GM19395 (cell line): ENCODE measurements around the gene GLTPD2.

Experiments used
- ATAC-seq: cut with Tn5 transposase; IDR thresholded peaks from one replicate; pipeline ENCODE4 v1.9.1; 2021; ENCODE audit warnings: mild to moderate bottlenecking, moderate library complexity; ENCODE audit not compliant: unreplicated experiment

Gene GLTPD2

GRCh38 chr17:4788807-4789700 lies at the start of gene GLTPD2:
Gene GLTPD2, plus strand, starts transcription at chr17:4788964. Its CDS starts 48 bp downstream, at chr17:4789012.
- ATAC-seq = no peak

GRCh38 chr17:4739122-4740024 lies 49.4 kb upstream of the GLTPD2 start, which contains the start of the genes CXCL16 and ZMYND15:
Gene CXCL16, minus strand, starts transcription at chr17:4739928. Its CDS starts 589 bp downstream, at chr17:4739339.
Gene ZMYND15, plus strand, starts transcription at chr17:4739833. Its CDS starts 716 bp downstream, at chr17:4740549.
- ATAC-seq = no peak

- ATAC-seq = no peak
Observed at GRCh38 chr17:4740025-4740351, 48.8 kb upstream of the GLTPD2 start.

GRCh38 chr17:4740584-4740983 lies 48.2 kb upstream of the GLTPD2 start:
- no peak for ATAC-seq

DNA sequence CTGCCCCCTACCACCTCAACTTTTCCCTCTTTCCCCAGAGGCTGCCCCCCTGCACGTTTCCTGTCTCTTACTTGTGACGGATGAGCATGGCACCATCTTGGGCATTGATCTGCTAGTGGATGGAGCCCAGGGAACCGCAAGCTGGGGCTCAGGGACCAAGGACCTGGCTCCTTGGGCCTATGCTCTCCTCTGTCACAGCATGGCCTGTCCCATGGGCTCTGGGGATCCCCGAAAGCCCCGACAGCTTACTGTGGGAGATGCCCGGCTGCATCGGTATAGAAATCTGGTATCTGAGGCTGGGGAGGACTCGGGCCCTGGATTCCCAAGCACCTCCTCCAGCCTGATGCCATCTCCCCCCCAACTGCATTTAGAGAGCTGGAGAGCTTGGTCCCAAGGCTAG lies 47.2 kb upstream of the GLTPD2 start:
- no peak for ATAC-seq

GRCh38 chr17:4742133-4742532 lies 46.6 kb upstream of the GLTPD2 start:
- no peak for ATAC-seq

DNA sequence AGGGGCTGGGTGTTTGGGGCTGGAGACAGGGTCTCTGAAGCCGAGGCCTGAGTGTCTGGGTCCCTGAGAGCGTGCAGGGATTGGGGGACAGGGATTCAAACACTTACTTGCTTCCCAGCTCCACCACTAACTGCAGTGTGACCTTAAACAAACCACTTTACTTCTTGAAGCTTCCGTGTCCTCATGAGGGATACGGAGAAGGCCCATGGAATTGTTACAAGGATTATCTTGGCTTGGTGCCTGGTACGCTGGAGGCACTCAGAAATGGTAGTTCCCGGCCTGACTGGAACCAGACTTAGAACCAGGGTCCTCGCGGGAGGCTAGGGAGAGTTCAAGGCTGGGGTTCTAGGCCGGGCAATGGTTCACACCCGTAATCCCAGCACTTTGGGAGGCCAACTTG lies 46.1 kb upstream of the GLTPD2 start:
- no peak for ATAC-seq

GRCh38 chr17:4743216-4743615 lies 45.5 kb upstream of the GLTPD2 start:
- no peak for ATAC-seq

DNA sequence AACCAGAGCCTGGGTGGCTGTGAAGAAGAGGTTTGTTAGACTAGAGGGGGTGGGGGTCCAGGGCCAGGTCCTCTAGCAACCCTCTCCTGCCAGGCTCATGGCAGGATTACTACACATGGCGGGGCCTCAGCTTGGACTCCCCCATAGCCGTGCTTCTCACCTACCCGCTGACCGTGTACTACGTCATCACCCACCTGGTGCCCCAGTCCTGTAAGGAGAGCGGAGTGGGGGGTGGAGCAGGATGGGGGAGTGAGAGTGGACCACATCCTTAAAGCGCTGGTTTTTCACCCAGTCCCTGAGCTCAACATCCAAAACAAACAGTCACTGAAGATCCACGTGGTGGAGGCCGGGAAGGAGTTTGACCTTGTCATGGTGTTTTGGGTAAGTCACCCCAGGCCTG lies 44.9 kb upstream of the GLTPD2 start:
- no peak for ATAC-seq

GRCh38 chr17:4744999-4745969 lies 43.5 kb upstream of the GLTPD2 start:
- ATAC-seq = no peak

DNA sequence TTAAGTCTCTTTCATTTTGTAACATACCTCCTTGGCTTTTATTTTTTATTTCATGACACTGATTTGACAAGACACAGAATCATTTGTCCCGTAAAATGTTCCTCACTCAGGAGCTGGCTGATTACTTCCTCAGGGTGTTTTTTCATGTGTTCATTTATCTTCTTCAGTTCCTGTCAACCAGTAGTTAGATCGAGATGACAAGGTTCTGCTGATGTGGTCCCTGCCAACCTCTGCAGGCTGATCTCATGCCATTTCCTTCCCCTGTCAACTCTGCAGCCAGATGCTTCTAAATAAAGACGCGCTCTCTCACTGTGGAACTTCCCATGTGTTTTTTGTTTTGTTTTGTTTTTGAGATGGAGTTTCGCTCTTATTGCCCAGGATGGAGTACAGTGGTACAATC lies 40.9 kb upstream of the GLTPD2 start:
- no peak for ATAC-seq

- no peak for ATAC-seq
Observed at GRCh38 chr17:4748686-4749085, 40.1 kb upstream of the GLTPD2 start.

DNA sequence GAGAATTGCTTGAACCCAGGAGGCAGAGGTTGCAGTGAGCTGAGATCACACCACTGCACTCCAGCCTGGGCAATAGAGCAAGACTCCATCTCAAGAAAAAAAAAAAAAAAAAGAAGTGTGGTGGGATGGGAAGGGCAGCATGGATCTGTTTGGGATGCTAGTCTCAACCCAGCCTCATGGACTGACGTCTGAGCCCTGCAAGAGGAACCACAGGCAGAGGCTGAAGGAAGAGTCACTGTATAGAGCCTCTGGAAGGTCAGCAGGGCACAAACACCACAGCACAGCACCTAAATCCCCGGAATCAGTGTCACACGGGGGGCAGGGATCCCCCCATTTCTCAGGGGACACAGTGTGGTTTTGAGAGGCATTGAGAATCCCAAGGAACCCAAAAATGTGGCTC lies 38.2 kb upstream of the GLTPD2 start:
- no peak for ATAC-seq

- no peak for ATAC-seq
Observed at GRCh38 chr17:4751932-4752331, 36.8 kb upstream of the GLTPD2 start.

DNA sequence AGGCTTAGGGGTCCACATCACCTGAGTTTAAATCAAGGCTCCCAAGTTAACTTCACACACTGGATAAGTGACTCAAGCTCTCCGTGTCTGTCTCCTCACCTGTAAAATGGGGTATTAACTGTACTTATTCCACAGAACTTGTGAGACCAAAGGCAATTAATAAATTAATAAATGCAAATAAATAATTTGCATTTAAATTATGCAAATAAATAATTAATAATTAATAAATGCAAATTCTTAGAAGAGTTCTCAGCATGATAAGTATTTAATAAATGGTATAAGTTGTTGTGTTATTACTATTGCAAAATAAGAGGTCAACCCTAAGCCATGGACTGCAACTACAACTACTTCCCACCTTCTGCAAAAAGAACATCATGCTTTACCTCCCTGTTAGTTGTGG lies 35.4 kb upstream of the GLTPD2 start:
- ATAC-seq = no peak

GRCh38 chr17:4759776-4760236 lies 29.0 kb upstream of the GLTPD2 start:
- ATAC-seq = no peak

- no peak for ATAC-seq
Observed at GRCh38 chr17:4764595-4764994, 24.2 kb upstream of the GLTPD2 start.

- no peak for ATAC-seq
Observed at GRCh38 chr17:4766201-4766600, 22.6 kb upstream of the GLTPD2 start.

- ATAC-seq = no peak
Observed at GRCh38 chr17:4766723-4767122, 22.0 kb upstream of the GLTPD2 start.

DNA sequence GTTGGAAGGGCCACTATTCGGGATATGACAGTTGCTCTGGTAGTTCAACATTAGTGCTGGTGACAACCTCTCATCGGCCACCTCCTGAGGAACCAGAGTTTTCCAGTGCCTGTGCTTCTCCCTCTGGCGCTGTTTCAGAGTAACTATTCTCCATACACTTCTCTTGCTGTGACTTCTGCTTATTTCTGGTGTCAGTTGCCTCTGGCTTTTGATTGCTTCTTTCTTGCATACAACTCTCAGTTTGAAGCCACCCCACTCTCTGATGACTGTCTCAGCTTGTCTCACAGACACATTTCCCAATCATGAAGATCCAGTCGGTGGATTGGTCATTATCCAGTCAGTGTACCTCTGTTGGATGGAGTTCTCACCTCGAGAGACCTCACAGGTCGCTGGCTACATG lies 20.5 kb upstream of the GLTPD2 start:
- ATAC-seq = no peak
